Stimulated activated CD4-positive, alpha-beta T cell treated with anti-CD3 and anti-CD28 coated beads, Interleukin-4, amount 100 ng/mL, for 24 hours (primary cell): ENCODE data around the gene CELSR3.

Experiments used
- DNase-seq: peaks from one replicate; pipeline ENCODE4 v3.0.0-alpha.2; 2020

The CELSR3 gene

DNA sequence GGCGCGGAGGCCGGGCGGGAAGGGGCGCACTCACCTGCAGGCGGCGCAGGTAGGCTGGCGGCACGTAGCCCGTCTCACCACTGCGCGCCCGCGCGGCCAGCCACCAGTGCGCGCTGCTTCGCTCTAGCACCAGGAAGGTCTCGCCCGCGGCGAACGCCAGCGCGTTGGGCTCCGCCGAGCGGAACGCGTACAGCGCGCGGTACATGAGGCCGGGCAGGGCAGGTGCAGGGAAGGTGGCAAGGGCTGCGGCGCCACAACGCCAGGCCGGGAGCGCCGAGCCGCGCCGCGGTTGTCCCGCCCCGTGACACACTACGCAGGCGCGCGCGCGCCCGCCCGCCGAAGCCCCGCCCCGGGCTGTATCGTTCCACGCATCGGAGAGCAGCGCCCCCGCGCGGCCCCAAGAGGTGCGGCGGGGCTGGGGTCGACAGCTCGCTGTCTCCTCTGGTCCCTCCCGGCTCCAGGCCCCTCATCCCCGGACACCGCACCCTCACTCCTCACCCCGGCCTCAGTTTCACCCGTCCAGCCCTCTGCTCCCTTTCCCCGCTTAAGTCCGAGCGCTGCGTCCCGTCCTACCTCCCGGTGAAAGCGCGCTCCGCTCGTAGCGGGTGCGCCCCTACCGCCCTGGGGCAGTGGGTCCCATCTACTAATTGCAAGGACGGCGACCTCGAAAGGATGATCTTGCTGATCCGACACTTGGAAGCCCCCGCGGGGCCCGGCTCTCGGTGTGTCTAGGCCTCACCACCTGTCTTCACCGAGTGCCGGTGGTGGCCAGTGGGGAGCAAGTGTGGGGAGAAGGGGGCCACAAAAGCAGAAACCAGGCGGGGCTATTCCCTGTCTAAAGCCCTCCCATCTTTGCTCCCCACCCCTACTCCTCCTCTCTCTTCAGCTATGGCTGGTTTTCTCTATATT lies 23.2 kb upstream of the CELSR3 start, which contains the start of gene NCKIPSD:
Gene NCKIPSD (minus strand): TSS at position 313 of the 909 bp plus-strand sequence. CDS start 108 bp downstream, at position 205.
- DNase-seq: peak; percentile 91

DNA sequence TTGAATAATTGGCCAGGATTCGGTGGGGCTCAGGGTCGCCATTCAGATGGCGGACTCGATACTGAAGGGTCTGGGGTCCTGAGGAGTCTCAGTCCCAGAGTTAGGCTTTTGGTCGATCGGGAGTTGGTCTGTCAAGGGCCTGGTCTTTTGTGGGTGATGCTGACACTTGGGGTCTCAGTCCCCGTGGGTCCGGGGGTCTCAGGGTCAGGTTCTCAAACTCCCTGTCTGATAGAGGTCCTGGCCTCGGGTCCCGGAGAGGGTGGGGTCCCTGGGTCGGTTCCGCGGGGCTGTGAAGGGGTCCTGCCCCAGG lies 22.6 kb upstream of the CELSR3 start:
- no peak for DNase-seq

DNA sequence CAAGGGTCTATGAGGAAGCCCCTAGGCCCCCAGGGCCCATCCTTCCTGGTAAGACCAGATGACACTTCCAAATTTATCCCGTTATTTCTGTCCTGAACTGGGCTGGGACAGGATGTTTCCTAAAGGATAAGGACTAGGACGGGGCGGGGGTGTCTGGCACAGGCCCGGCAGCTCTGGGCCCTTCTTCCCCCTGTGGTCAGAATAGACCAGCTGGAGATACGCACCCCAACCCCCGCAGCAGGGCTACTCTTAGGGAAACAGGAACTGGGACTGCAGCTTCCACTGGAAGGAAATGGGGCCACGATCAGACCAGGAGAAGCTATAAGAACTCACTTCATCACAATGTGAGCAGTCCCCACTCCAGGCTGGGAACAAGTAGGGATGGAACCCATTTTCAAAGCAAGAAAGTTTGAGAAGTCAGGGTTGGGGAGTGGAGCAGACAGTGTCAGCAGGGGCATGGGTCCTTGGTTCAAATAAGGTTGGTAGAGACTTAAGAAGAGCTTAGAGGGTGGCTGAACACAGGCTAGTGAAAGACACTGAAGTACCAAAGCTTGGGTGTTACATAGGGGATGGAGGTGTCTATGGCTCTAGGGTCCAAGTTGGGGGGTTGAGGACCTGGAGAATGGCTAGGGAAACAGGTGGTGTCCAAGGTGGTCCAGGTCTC lies 21.9 kb upstream of the CELSR3 start:
- DNase-seq: no peak

- no peak for DNase-seq
Observed at GRCh38 chr3:48684054-48684349, 21.3 kb upstream of the CELSR3 start.

GRCh38 chr3:48682786-48683185 lies 20.1 kb upstream of the CELSR3 start:
- no peak for DNase-seq

DNA sequence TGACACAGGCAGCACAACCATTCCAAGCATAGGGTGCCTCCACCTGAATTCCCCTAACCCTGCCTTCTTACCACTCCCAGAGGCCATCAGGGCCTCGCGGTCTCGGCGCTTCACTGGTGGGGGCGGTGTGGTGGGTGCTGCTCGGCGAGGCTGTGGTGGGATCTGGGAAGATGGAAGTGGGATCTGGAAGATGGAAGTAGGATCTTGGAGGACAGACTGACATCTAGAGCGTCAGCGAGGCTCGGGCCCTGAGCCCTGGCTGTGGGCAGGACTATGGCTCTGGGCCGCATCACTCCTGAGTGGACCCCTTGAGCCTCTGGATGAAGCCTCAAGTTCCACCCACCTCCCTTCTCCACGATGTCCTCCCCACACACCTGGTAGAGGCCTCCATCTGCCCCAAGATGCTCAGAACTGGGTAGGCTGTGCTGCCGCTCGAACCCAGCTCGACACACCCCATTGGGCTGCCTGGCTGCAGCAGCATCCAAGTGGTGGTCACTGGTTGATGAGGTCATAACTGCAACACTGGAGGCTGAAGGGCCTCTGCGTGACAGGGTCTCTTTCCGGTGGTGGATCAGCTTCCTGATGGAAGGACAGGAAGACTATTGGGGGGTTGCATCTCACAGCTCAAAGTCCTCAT lies 19.4 kb upstream of the CELSR3 start:
- DNase-seq: no peak

DNA sequence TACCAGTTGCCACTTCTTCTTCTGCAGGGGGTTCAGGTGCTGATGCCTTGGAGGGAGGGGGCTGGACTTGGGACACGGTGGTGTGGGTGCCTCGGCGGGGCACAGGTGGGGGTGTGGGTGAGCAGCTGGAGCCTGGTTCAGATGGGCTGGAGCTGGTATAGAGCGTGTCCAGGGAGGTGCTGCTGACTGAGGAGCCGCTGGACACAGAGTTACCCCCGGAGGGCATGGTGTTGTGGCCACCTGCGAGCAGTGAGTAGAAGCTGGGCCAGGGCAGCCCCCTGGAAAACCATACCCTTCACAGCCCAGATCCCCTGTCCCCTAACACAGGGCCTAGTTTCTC lies 18.8 kb upstream of the CELSR3 start:
- no peak for DNase-seq

GRCh38 chr3:48680811-48681540 lies 18.3 kb upstream of the CELSR3 start:
- no peak for DNase-seq

GRCh38 chr3:48679411-48680391 lies 17.0 kb upstream of the CELSR3 start:
- DNase-seq: no peak

- DNase-seq: no peak
Observed at GRCh38 chr3:48678566-48679380, 16.1 kb upstream of the CELSR3 start.

DNA sequence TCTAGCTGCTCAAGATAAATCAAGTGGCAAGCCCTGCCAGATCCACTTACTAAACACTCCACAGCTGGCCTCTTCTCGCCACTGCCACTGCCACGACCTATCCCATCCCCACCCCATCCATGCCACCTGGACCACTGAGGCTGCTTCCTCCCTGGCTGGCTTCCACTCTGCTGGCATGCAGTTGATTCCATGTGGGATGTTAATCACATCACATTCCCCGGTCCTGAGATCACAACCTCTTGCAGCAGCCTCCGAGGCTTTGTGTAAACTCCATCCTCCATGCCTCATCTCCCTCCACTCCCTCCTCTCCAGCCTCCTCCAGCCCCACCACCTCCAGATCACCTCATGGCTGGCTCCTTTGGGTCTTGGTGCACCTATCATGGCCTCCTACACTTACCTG lies 15.4 kb upstream of the CELSR3 start:
- no peak for DNase-seq

GRCh38 chr3:48674505-48674904 lies 11.8 kb upstream of the CELSR3 start:
- no peak for DNase-seq

DNA sequence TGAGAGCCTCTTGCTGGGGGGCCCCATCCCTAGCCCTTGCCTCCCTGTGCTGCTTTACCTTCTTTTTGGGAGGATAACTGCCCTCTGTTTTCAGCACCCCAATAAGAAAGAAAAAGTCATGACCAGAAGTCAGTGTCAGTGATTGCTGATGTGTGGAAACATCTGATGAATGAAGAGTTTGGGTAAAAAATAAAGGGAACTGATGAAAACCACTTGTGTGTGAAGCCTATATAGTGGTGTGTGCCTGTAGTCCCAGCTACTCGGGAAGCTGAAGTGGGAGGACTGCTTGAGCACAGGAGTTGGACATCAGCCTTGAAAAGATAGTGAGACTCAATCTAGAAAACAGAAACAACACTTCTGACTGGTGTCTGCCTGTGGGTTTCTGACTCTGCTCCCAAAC lies 9.8 kb upstream of the CELSR3 start:
- no peak for DNase-seq

GRCh38 chr3:48664929-48665328 lies 2.2 kb upstream of the CELSR3 start:
- no peak for DNase-seq

DNA sequence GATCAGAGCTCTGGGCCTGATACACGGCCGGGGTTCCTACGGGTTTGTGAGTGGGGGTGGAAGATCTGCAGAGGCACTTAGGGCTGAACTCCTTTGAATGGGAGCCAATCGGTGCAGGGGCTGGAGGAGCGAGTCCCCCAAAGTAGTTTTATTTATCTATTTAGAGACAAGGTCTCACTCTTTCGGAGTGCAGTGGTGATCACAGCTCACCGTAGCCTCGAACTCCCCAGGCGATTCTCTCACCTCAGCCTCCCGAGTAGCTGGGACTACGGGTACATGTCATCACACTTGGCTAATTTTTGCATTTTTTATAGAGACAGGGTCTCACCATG lies 1.6 kb upstream of the CELSR3 start:
- no peak for DNase-seq

- DNase-seq: peak; percentile 88
Observed at GRCh38 chr3:48663489-48664312, 1.0 kb upstream of the CELSR3 start.

- DNase-seq: no peak
Observed at GRCh38 chr3:48662145-48662752, 437 bp downstream of the CELSR3 start.

DNA sequence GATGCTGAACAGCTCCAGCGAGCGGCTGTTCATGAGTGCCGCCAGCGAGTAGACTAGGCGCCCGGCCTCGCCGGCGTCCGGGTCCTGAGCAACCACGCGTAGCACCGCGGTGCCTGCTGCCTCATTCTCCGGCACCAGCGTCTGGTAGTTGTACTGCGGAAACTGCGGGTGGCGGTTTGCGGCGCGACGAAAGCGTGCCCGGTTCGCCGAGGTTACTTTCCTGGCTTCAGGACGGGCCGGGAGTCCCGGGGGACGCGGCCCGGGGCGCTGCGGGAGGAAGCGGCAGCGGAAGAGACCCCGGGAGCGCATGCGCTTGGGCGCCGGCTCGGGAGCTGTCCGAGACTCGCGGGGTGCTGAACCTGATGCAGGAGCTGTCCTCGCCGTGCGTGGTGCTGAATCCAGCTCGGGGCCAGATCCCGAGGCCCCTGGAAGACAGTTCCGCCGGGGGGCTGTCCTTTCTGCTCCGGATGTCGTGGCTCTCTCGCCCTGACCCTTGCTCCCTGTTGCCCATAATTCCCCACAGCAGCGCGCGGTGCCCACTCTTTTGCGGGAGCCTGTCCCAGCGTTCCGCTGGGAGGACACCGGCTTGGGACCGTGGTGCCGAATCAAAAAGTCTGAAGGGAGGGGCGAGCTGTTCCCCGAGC lies 1.1 kb downstream of the CELSR3 start:
- DNase-seq: peak; percentile 78

DNA sequence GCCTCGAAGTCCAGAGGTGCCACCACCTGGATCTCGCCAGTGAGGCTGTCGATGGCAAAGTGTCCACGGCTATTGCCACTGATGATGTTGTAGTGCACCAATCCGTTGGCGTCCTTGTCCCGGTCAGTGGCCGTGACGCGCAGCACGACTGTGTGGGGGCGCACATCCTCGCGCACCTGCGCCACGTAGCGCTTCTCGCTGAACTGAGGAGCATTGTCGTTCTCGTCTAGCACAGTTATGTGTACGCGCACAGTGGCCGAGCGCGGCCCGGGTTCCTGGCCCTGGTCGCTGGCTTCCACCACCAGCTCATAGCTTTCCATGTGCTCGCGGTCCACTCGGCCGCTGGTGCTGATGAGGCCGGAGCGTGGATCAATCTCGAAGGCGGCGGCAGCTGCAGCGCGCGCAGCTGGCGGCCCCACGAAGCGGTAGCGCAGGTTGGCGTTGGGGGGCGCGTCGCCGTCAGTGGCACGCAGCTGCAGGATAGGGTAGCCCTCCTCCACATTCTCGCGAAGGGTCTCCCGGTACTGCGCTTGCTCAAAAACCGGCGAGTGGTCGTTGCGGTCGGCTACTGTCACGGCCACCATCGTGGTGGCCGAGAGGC lies 1.8 kb downstream of the CELSR3 start:
- no peak for DNase-seq
